BJ (cell line): ENCODE measurements around the gene EXOSC5. TPM values are rescaled to one million over a fixed set of nuclear protein-coding genes. Genes with fewer than 3 reads are reported as not detected.

Experiments
- CTCF ChIA-PET: fragments of 350-600 bp; formaldehyde crosslinking; extraction: SDS; loops from one replicate; lab custom pipeline; 2021; ENCODE audit warnings: antibody characterized with exemption, inconsistent platforms; lab: Yijun Ruan, JAX
- POLR2A ChIA-PET: fragments of 300-600 bp; sonication (Branson Sonifier 250); formaldehyde crosslinking; extraction: SDS; loops from one replicate; lab custom pipeline; 2021; ENCODE audit warnings: antibody characterized with exemption; lab: Charles Lee
- DNase-seq: peaks from one replicate; pipeline ENCODE4 v3.0.0-alpha.2; 2011; ENCODE audit warnings: low read depth
- H3K27me3 ChIP-seq: 2 replicates; pipeline ENCODE4 v1.6.0; 2011; ENCODE audit warnings: low read length; ENCODE audit not compliant: control insufficient read depth, insufficient read depth
- H3K36me3 ChIP-seq: 2 replicates; pipeline ENCODE4 v1.5.1; 2011; ENCODE audit warnings: low read length; ENCODE audit not compliant: control insufficient read depth, insufficient read depth
- H3K4me3 ChIP-seq: 2 replicates; pipeline ENCODE4 v1.5.1; 2011; ENCODE audit warnings: low read depth, mild to moderate bottlenecking, control low read depth, low read length
- CTCF ChIP-seq: IDR thresholded peaks from 2 replicates; pipeline ENCODE4 v1.5.1; 2011; ENCODE audit warnings: low read depth, mild to moderate bottlenecking, control low read depth, inconsistent platforms, low read length, moderate library complexity; ENCODE audit not compliant: insufficient read depth
- polyA plus RNA-seq: library from polyadenylated mRNA; depleted of rRNA; stranded (reverse); fragments of >200 nt; gene quantifications from 2 replicates; pipeline ENCODE4 v1.2.3, GENCODE V29; 2011; rRNA removed
- small RNA-seq: library from RNA; depleted of rRNA; stranded (forward); fragments of <200 nt; gene quantifications from one replicate; pipeline ENCODE3, GENCODE V24; 2012; ENCODE audit warnings: low replicate concordance, low read depth; ENCODE audit not compliant: insufficient read length

The EXOSC5 gene
- polyA plus RNA-seq, 1 experiment = 24.7 TPM

GRCh38 chr19:41339936-41340335, 57.2 kb downstream of the EXOSC5 start:
- CTCF ChIA-PET = no interaction called here
- Histone ChIP-seq H3K27me3 (no peaks in the 10 kb centered on the region), H3K36me3 (peaks cover 34% of the 10 kb centered on the region), H3K4me3 (no peak overlapping the region)
- TF ChIP-seq CTCF = no peak
- no peak for DNase-seq
- POLR2A ChIA-PET = no interaction called here

Small RNA genes within 50 kb of the gene (small RNA-seq; reads per million reads assigned to genes)
- gene RF00017 = not detected

Other genes with a start within 250 kb of the EXOSC5 start
- gene CYP2S1, start 204.1 kb downstream of the EXOSC5 start, polyA plus RNA-seq = 0.27 and 0.53 TPM in 2 replicates
- gene AXL, start 178.1 kb downstream of the EXOSC5 start, polyA plus RNA-seq = 190 and 260 TPM in 2 replicates
- gene HNRNPUL1, start 133.0 kb downstream of the EXOSC5 start, polyA plus RNA-seq = 35.4 and 37.9 TPM in 2 replicates
- 7.2 and 10.3 TPM in 2 replicates for gene CCDC97, start 87.2 kb downstream of the EXOSC5 start, polyA plus RNA-seq
- 7.3 and 11.2 TPM in 2 replicates for gene TGFB1, start 43.4 kb downstream of the EXOSC5 start, polyA plus RNA-seq
- 6.6 and 10.9 TPM in 2 replicates for gene B9D2, start 33.2 kb downstream of the EXOSC5 start, polyA plus RNA-seq
- 3.2 and 5.1 TPM in 2 replicates for gene TMEM91, start 20.8 kb downstream of the EXOSC5 start, polyA plus RNA-seq
- gene BCKDHA, start 459 bp upstream of the EXOSC5 start, polyA plus RNA-seq = 15.1 and 24.2 TPM in 2 replicates
- 0.36 and 0.40 TPM in 2 replicates for gene B3GNT8, start 30.0 kb upstream of the EXOSC5 start, polyA plus RNA-seq
- 54.0 and 82.4 TPM in 2 replicates for gene DMAC2, start 42.6 kb upstream of the EXOSC5 start, polyA plus RNA-seq
- gene ERICH4, start 45.8 kb upstream of the EXOSC5 start, polyA plus RNA-seq = not detected in 2 replicates
- not detected in 2 replicates for gene CEACAM21, start 178.8 kb upstream of the EXOSC5 start, polyA plus RNA-seq
- gene CEACAM4, start 229.7 kb upstream of the EXOSC5 start, polyA plus RNA-seq = not detected in 2 replicates